Measurements from ENCODE around the gene G6PC1. TPM values are rescaled to one million over a fixed set of nuclear protein-coding genes. Genes with fewer than 3 reads are reported as not detected.
"Not testable (repeated sequence)": the region's sequence is repeated elsewhere in the genome, so short reads cannot be mapped to it uniquely, and the experiment has no call there.

The G6PC1 gene
- total RNA-seq, 2 experiments from 2014 or later: not detected

- H3K4me1 Mint-ChIP-seq (ENCODE audit: low read depth): no peaks in the 10 kb centered on the region
- DNase-seq: no peak
- no peaks in the 10 kb centered on the region for H3K36me3 Mint-ChIP-seq
- H3K27ac Mint-ChIP-seq: no peak overlapping the region
- ChIA-PET POLR2A (no interaction called here), CTCF (interaction anchor here (0.5 to 2.4 kb wide), 3 partner anchors 10 to 160 kb away, joined by 3 to 8 read pairs (median 3); partner anchors contain the start of gene RPL27)
- H3K27me3 Mint-ChIP-seq: peaks cover 4% of the 10 kb centered on the region
- intact Hi-C loops (cut with micrococcal nuclease): no loop called here
- H3K4me3 Mint-ChIP-seq: no peak overlapping the region
- H3K9me3 Mint-ChIP-seq: no peaks in the 10 kb centered on the region
Measured at GRCh38 chr17:42918902-42919521, 18.4 kb downstream of the G6PC1 start.

GRCh38 chr17:42919522-42920077 lies 19.0 kb downstream of the G6PC1 start:
- H3K9me3 Mint-ChIP-seq; H3K4me1 Mint-ChIP-seq (ENCODE audit: low read depth); intact Hi-C loops (cut with micrococcal nuclease); H3K36me3 Mint-ChIP-seq; H3K27ac Mint-ChIP-seq; H3K4me3 Mint-ChIP-seq; DNase-seq; H3K27me3 Mint-ChIP-seq: not testable (repeated sequence)
- CTCF ChIA-PET: interaction anchor here (0.5 to 2.4 kb wide), 4 partner anchors 10 to 161 kb away, joined by 3 to 8 read pairs (median 3); partner anchors contain the start of gene RPL27
- POLR2A ChIA-PET: interaction anchor here (0.6 kb wide), 1 partner anchor 209 kb away, joined by 3 read pairs; no protein-coding TSS in a partner anchor

- H3K4me3 Mint-ChIP-seq: no peak overlapping the region
- no peak overlapping the region for H3K27ac Mint-ChIP-seq
- no peak for DNase-seq
- no peaks in the 10 kb centered on the region for H3K36me3 Mint-ChIP-seq
- H3K4me1 Mint-ChIP-seq (ENCODE audit: low read depth): no peaks in the 10 kb centered on the region
- H3K9me3 Mint-ChIP-seq: no peaks in the 10 kb centered on the region
- POLR2A ChIA-PET: interaction anchor here (0.6 kb wide), 1 partner anchor 209 kb away, joined by 3 read pairs; no protein-coding TSS in a partner anchor
- intact Hi-C loops (cut with micrococcal nuclease): no loop called here
- peaks cover 4% of the 10 kb centered on the region for H3K27me3 Mint-ChIP-seq
- CTCF ChIA-PET: interaction anchor here (1.0 to 2.4 kb wide), 3 partner anchors 9 to 78 kb away, joined by 3 to 8 read pairs (median 3); partner anchors contain the start of gene RPL27
Measured at GRCh38 chr17:42920106-42920900, 19.7 kb downstream of the G6PC1 start.

DNA sequence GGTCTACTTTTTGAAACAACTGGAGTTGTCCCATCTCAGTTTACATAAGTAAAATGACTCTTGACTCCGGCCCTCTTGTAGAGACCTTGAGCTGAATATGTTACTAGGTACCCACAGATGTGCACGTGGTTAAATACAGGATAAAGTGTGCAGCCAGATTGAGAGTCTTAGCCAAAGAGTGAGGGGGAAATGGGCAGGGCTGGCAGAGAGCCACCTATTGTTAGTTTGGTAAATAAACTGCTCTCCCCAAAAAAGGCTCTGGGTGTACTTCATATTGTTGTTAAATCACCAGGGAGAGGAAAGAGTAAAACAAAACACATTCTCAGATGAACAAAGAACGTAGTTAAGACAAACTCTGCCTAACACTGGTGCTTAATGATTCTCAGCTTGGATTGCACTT lies 20.3 kb downstream of the G6PC1 start:
- H3K27ac Mint-ChIP-seq: no peak overlapping the region
- peaks cover 4% of the 10 kb centered on the region for H3K27me3 Mint-ChIP-seq
- no peaks in the 10 kb centered on the region for H3K9me3 Mint-ChIP-seq
- ChIA-PET CTCF (interaction anchor here (2.4 kb wide), 1 partner anchor 8 kb away, joined by 8 read pairs; no protein-coding TSS in a partner anchor), POLR2A (no interaction called here)
- H3K4me1 Mint-ChIP-seq (ENCODE audit: low read depth): no peaks in the 10 kb centered on the region
- H3K36me3 Mint-ChIP-seq: no peaks in the 10 kb centered on the region
- intact Hi-C loops (cut with micrococcal nuclease): no loop called here
- H3K4me3 Mint-ChIP-seq: no peak overlapping the region
- DNase-seq: no peak

DNA sequence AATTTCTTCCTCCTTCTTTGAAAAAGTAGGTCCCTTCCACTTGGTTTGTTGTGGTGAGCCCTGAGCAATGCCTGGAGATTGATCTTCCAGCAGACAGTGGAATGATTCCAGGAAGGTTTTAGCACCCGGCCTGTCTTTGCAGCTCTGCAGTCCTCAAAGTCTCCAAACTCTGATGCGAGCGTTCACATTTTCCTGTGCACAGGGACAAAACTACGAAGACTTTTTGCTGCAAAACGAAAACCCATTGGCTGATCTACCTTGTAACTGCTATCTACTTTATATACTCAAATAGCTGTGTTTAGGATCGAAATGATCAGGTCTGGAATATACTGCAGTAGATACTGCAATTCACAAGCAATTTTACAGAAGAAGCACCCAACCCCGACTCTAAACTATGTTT lies 21.7 kb downstream of the G6PC1 start:
- ChIA-PET CTCF (no interaction called here), POLR2A (no interaction called here)
- no peak for DNase-seq
- Mint-ChIP-seq H3K4me1 (ENCODE audit: low read depth) (no peaks in the 10 kb centered on the region), H3K4me3 (no peak overlapping the region), H3K27ac (no peak overlapping the region), H3K36me3 (no peaks in the 10 kb centered on the region), H3K9me3 (no peaks in the 10 kb centered on the region), H3K27me3 (peaks cover 4% of the 10 kb centered on the region)
- intact Hi-C loops (cut with micrococcal nuclease): no loop called here

- H3K4me1 Mint-ChIP-seq (ENCODE audit: low read depth); H3K27ac Mint-ChIP-seq; intact Hi-C loops (cut with micrococcal nuclease); H3K4me3 Mint-ChIP-seq; H3K36me3 Mint-ChIP-seq; DNase-seq; POLR2A ChIA-PET; H3K9me3 Mint-ChIP-seq; CTCF ChIA-PET; H3K27me3 Mint-ChIP-seq: not testable (repeated sequence)
Measured at GRCh38 chr17:42923472-42923871, 22.9 kb downstream of the G6PC1 start.

GRCh38 chr17:42924891-42925290 lies 24.3 kb downstream of the G6PC1 start:
- ChIA-PET POLR2A (no interaction called here), CTCF (no interaction called here)
- H3K36me3 Mint-ChIP-seq: no peaks in the 10 kb centered on the region
- H3K4me1 Mint-ChIP-seq (ENCODE audit: low read depth): peaks cover 8% of the 10 kb centered on the region
- no peak for DNase-seq
- peaks cover 4% of the 10 kb centered on the region for H3K27me3 Mint-ChIP-seq
- intact Hi-C loops (cut with micrococcal nuclease): no loop called here
- H3K9me3 Mint-ChIP-seq: no peaks in the 10 kb centered on the region
- H3K27ac Mint-ChIP-seq: no peak overlapping the region
- no peak overlapping the region for H3K4me3 Mint-ChIP-seq

- POLR2A ChIA-PET: interaction anchor here (0.5 to 1.2 kb wide), 3 partner anchors 20 to 109 kb away, joined by 3 to 5 read pairs (median 3); partner anchors contain the start of gene RPL27
- intact Hi-C loops (cut with micrococcal nuclease): loop anchor here (2.0 kb wide), 1 partner anchor 86 kb away; no protein-coding TSS in a partner anchor
Measured at GRCh38 chr17:42928714-42929496, 28.3 kb downstream of the G6PC1 start.

DNA sequence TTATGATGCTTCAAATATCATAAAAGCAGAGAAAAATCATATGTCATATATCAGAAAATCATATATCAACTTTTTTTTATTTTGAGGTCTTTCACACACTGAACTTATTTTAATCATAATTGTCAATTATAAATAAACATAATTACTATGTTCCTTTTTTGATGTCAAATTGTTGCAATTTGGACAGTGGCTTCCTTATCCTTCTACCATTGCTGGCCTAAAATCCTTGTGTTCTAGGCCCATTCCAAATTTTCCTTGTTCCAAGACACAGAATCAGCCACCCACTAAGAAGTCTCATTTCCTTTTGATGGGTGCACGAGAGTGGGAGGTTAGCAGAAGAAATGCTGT lies 28.9 kb downstream of the G6PC1 start:
- intact Hi-C loops (cut with micrococcal nuclease): loop anchor here (2.0 kb wide), 1 partner anchor 87 kb away; no protein-coding TSS in a partner anchor
- CTCF ChIA-PET: interaction anchor here (0.6 to 2.8 kb wide), 8 partner anchors 10 to 351 kb away, joined by 3 to 20 read pairs (median 6); partner anchors contain the start of genes BECN1 and PSMC3IP

More at GRCh38 chr17:42928714-42929496, 28.3 kb downstream of the G6PC1 start:
- Mint-ChIP-seq H3K27me3 (peaks cover 2% of the 10 kb centered on the region), H3K36me3 (no peaks in the 10 kb centered on the region), H3K9me3 (no peaks in the 10 kb centered on the region), H3K4me3 (no peak overlapping the region), H3K27ac (peak overlapping the region; percentile 47), H3K4me1 (ENCODE audit: low read depth) (peaks cover 8% of the 10 kb centered on the region)
- CTCF ChIA-PET: interaction anchor here (0.6 to 2.8 kb wide), 10 partner anchors 9 to 351 kb away, joined by 3 to 20 read pairs (median 4); partner anchors contain the start of genes BECN1 and PSMC3IP
- peak; percentile 57 for DNase-seq

GRCh38 chr17:42937712-42938596 lies 37.4 kb downstream of the G6PC1 start:
- CTCF ChIA-PET: interaction anchor here (0.6 to 2.3 kb wide), 7 partner anchors 93 to 812 kb away, joined by 3 to 10 read pairs (median 4); partner anchors contain the start of genes AOC2 and BECN1
- no peak overlapping the region for H3K27ac Mint-ChIP-seq

More for the DNA sequence above, 28.9 kb downstream of the G6PC1 start:
- DNase-seq: no peak
- peaks cover 8% of the 10 kb centered on the region for H3K4me1 Mint-ChIP-seq (ENCODE audit: low read depth)
- no peak overlapping the region for H3K4me3 Mint-ChIP-seq
- H3K27me3 Mint-ChIP-seq: peaks cover 2% of the 10 kb centered on the region
- no peaks in the 10 kb centered on the region for H3K9me3 Mint-ChIP-seq
- POLR2A ChIA-PET: interaction anchor here (1.0 to 1.2 kb wide), 2 partner anchors 69 to 110 kb away, joined by 3 to 5 read pairs; partner anchors contain the start of gene RPL27
- no peaks in the 10 kb centered on the region for H3K36me3 Mint-ChIP-seq
- no peak overlapping the region for H3K27ac Mint-ChIP-seq

More at GRCh38 chr17:42937712-42938596, 37.4 kb downstream of the G6PC1 start:
- POLR2A ChIA-PET: interaction anchor here (0.6 kb wide), 1 partner anchor 307 kb away, joined by 5 read pairs; no protein-coding TSS in a partner anchor
- Mint-ChIP-seq H3K4me3 (no peak overlapping the region), H3K9me3 (no peaks in the 10 kb centered on the region), H3K27me3 (peaks cover 3% of the 10 kb centered on the region), H3K4me1 (ENCODE audit: low read depth) (no peaks in the 10 kb centered on the region), H3K36me3 (no peaks in the 10 kb centered on the region)
- intact Hi-C loops (cut with micrococcal nuclease): no loop called here
- DNase-seq: peak; percentile 44
